ENCODE data around the gene FILIP1.
"Not testable (repeated sequence)": the region's sequence is repeated elsewhere in the genome, so short reads cannot be mapped to it uniquely, and the experiment has no call there.

FILIP1 gene

GRCh38 chr6:75419980-75420379 is 73.6 kb downstream of the FILIP1 start:
- DNase-seq (ENCODE audit: low spot score) = no peak

- no peak for DNase-seq (ENCODE audit: low spot score)
Measured at GRCh38 chr6:75419416-75419815, 74.2 kb downstream of the FILIP1 start.

- peak; percentile 51 for DNase-seq (ENCODE audit: low spot score)
Measured at GRCh38 chr6:75418233-75418632, 75.4 kb downstream of the FILIP1 start.

GRCh38 chr6:75416443-75416842 is 77.2 kb downstream of the FILIP1 start:
- DNase-seq (ENCODE audit: low spot score) = no peak

GRCh38 chr6:75415804-75416203 is 77.8 kb downstream of the FILIP1 start:
- DNase-seq (ENCODE audit: low spot score) = no peak

- no peak for DNase-seq (ENCODE audit: low spot score)
Measured at GRCh38 chr6:75414445-75415021, 79.1 kb downstream of the FILIP1 start.

GRCh38 chr6:75412969-75413662 is 80.5 kb downstream of the FILIP1 start:
- no peak for DNase-seq (ENCODE audit: low spot score)

GRCh38 chr6:75410564-75410963 is 83.0 kb downstream of the FILIP1 start:
- not testable (repeated sequence) for DNase-seq (ENCODE audit: low spot score)

- no peak for DNase-seq (ENCODE audit: low spot score)
Measured at GRCh38 chr6:75409928-75410327, 83.7 kb downstream of the FILIP1 start.

GRCh38 chr6:75409286-75409685 is 84.3 kb downstream of the FILIP1 start:
- peak; percentile 35 for DNase-seq (ENCODE audit: low spot score)

- no peak for DNase-seq (ENCODE audit: low spot score)
Measured at GRCh38 chr6:75403563-75404080, 90.0 kb downstream of the FILIP1 start.

GRCh38 chr6:75402296-75402695 is 91.3 kb downstream of the FILIP1 start:
- peak; percentile 83 for DNase-seq (ENCODE audit: low spot score)

GRCh38 chr6:75397656-75398465 is 95.7 kb downstream of the FILIP1 start:
- DNase-seq (ENCODE audit: low spot score) = no peak

GRCh38 chr6:75397171-75397570 is 96.4 kb downstream of the FILIP1 start:
- no peak for DNase-seq (ENCODE audit: low spot score)

GRCh38 chr6:75396005-75396800 is 97.4 kb downstream of the FILIP1 start:
- DNase-seq (ENCODE audit: low spot score) = no peak

GRCh38 chr6:75393806-75394205 is 99.8 kb downstream of the FILIP1 start:
- no peak for DNase-seq (ENCODE audit: low spot score)

- no peak for DNase-seq (ENCODE audit: low spot score)
Measured at GRCh38 chr6:75391276-75391675, 102.3 kb downstream of the FILIP1 start.

- peak; percentile 49 for DNase-seq (ENCODE audit: low spot score)
Measured at GRCh38 chr6:75386050-75386770, 107.4 kb downstream of the FILIP1 start.

- DNase-seq (ENCODE audit: low spot score) = no peak
Measured at GRCh38 chr6:75384116-75384515, 109.5 kb downstream of the FILIP1 start.

- no peak for DNase-seq (ENCODE audit: low spot score)
Measured at GRCh38 chr6:75382634-75382900, 111.0 kb downstream of the FILIP1 start.

GRCh38 chr6:75381877-75382633 is 111.5 kb downstream of the FILIP1 start:
- no peak for DNase-seq (ENCODE audit: low spot score)
